Right cardiac atrium (tissue), 5 donors: Measurements from ENCODE around the gene CST7. TPM values are rescaled to one million over a fixed set of nuclear protein-coding genes. Genes with fewer than 3 reads are reported as not detected.

ENCODE experiments used
- ATAC-seq, 2 donors: fragments of 200-7000 bp; cut with Tn5 transposase; one replicate each; pipeline versions ENCODE4 v1.8.0 to v1.9.1; 2020; ENCODE audit warnings: moderate library complexity in 2 of 2, mild to moderate bottlenecking in 1 of 2
- DNase-seq, 3 donors: peaks; one replicate each; pipeline ENCODE4 v3.0.0-alpha.2; 2020
- H3K27ac ChIP-seq: one replicate; pipeline ENCODE4 v1.5.1; 2013; ENCODE audit warnings: mild to moderate bottlenecking, low read length, control low read depth, moderate library complexity
- H3K27me3 ChIP-seq: one replicate; pipeline ENCODE4 v1.6.1; 2013; ENCODE audit not compliant: control insufficient read depth, insufficient read depth
- H3K4me1 ChIP-seq: one replicate; pipeline ENCODE4 v1.6.1; 2013; ENCODE audit warnings: low read length; ENCODE audit not compliant: control insufficient read depth, insufficient read depth
- H3K4me3 ChIP-seq: one replicate; pipeline ENCODE4 v1.5.1; 2013; ENCODE audit warnings: low read length, control low read depth
- H3K9me3 ChIP-seq: one replicate; pipeline ENCODE4 v1.6.1; 2013; ENCODE audit warnings: low read length; ENCODE audit not compliant: control insufficient read depth
- WGBS: extraction: QIAGEN DNeasy Blood & Tissue Kit; methylation state at CpG from one replicate; pipeline ENCODE4 v1.1.7; 2013; 5-methylcytosine and 5-hydroxymethylcytosine counted together
- intact Hi-C, 4 donors: fragments of 100-400 bp; cut with DNase I; formaldehyde crosslinking; loops; one replicate each; pipeline versions ENCODE4 v1.11.0 to v1.14.0; 2022 to 2023
- polyA plus RNA-seq: library from polyadenylated mRNA; stranded (reverse); fragments of 200-250 nt; gene quantifications from one replicate; pipeline ENCODE4 v1.2.3, GENCODE V29; 2013
- total RNA-seq, 4 donors: library from RNA; stranded (reverse); fragmentation: NEBNext Ultra II Directional; extraction: Animal tissue kit (Norgen Biotek cat#: 25700); gene quantifications; one replicate each; pipeline ENCODE4 v1.2.1, GENCODE V29; 2021
- donor health status: healthy with polysubstance abuse.
- donor health status: DM: no; HTN: yes; CAD: no.
- donor health status: DM: no; HTN: no; CAD: no.
- donor health status: DM: no; HTN: yes; CAD: no; lungs with severe emphysema.
- donor health status: DM: yes; HTN: yes; CAD: no.

Gene CST7
- total and polyA plus RNA-seq, 5 donors, result 0.45 to 1.5 (median 1.0) TPM

GRCh38 chr20:24990810-24991252 lies 41.8 kb downstream of the CST7 start:
- Histone ChIP-seq H3K4me3 (peak overlapping the region; percentile 25), H3K4me1 (no peaks in the 10 kb centered on the region), H3K27me3 (no peaks in the 10 kb centered on the region), H3K27ac (no peak overlapping the region), H3K9me3 (no peaks in the 10 kb centered on the region)
- intact Hi-C loops, result loop anchor here in 3 of 4 donors (5.0 to 10.0 kb wide), 3 partner anchors 204 to 416 kb away; partner anchors contain the start of genes GINS1 (in 2 of the 3) and ENTPD6 (in 1 of the 3)
- ATAC-seq, result no peak
- 90% methylated on average over 2 of the region's 2 CpGs for WGBS
- no peak for DNase-seq

- ATAC-seq (peak; percentile 22 to 45), DNase-seq (peak; percentile 29 to 76 (median 71))
- no peaks in the 10 kb centered on the region for H3K9me3 ChIP-seq
- H3K27me3 ChIP-seq, result no peaks in the 10 kb centered on the region
- no peaks in the 10 kb centered on the region for H3K4me1 ChIP-seq
- WGBS, result under 1% methylated on average over 36 of the region's 36 CpGs
- H3K4me3 ChIP-seq, result peak overlapping the region; percentile 76
- H3K27ac ChIP-seq, result peak overlapping the region; percentile 84
- intact Hi-C loops, result loop anchor here in 3 of 4 donors (5.0 to 10.0 kb wide), 3 partner anchors 203 to 415 kb away; partner anchors contain the start of genes GINS1 (in 2 of the 3) and ENTPD6 (in 1 of the 3)
Observed at GRCh38 chr20:24991897-24992486, 42.9 kb downstream of the CST7 start.

DNA sequence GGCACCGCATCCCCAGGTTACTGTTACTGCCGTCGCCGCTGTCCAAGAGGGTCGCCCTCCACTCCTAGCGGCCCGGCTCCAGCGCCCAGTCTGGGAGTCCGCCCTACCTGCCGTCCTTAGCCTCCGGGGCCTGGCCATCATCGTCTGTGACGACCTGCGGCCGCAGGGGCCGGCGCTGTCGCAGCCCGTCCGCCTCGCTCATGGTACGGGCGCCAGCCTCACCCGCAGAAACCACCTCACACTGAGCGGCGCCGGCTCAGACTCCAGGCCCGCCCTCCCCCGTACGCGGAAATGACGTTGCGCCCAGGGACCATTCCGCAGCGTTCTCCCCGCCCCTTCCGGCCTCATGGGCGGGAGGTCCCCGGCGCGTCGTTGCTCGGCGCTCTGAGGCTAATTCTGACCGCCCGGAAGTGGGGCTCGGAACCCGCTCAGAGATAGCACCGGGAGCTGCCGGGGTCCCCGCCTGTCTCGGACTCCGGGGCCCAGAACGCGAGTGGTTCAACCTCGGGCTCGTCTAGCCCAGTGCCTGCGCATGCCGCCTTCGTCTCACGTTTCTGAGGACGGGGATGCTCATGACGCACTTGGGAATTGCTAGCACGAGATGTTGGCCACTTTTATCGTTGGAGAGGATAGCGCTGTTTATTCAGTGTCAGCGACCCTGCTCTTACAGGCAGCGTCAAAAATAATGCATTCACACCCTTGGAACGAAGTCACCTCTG lies 43.6 kb downstream of the CST7 start, which contains the start of gene APMAP:
TSS of gene APMAP (minus strand) at position 265 of the 719 bp plus-strand sequence. CDS start at position 202, 63 bp downstream.
- intact Hi-C loops, result loop anchor here in 3 of 4 donors (5.0 to 10.0 kb wide), 3 partner anchors 202 to 415 kb away; partner anchors contain the start of genes GINS1 (in 2 of the 3) and ENTPD6 (in 1 of the 3)
- no peaks in the 10 kb centered on the region for H3K4me1 ChIP-seq

GRCh38 chr20:24993337-24994185 lies 44.5 kb downstream of the CST7 start:
- peaks cover 7% of the 10 kb centered on the region for H3K4me1 ChIP-seq
- no peaks in the 10 kb centered on the region for H3K9me3 ChIP-seq
- ATAC-seq, result no peak
- intact Hi-C loops, result loop anchor here (1.0 to 10.0 kb wide), 5 partner anchors 72 to 414 kb away; partner anchors contain the start of genes GINS1 (in 2 of the 4) and ENTPD6 (in 1 of the 4)
- peak overlapping the region; percentile 76 for H3K4me3 ChIP-seq
- whole genome bisulfite sequencing, result 29% methylated on average over 9 of the region's 9 CpGs
- no peak overlapping the region for H3K27ac ChIP-seq
- DNase-seq, result no peak
- no peaks in the 10 kb centered on the region for H3K27me3 ChIP-seq

More for the DNA sequence above, 43.6 kb downstream of the CST7 start, which contains the start of gene APMAP:
- ATAC-seq, result peak; percentile 97 to 98
- WGBS, result under 1% methylated on average over 69 of the region's 69 CpGs
- Histone ChIP-seq H3K27me3 (no peaks in the 10 kb centered on the region), H3K9me3 (no peaks in the 10 kb centered on the region), H3K4me3 (peak within 1 kb of the TSS; percentile 76), H3K27ac (peak within 1 kb of the TSS; percentile 98)
- DNase-seq, result peak; percentile 97 to 99 (median 98)

- no peak overlapping the region for H3K27ac ChIP-seq
- ATAC-seq (no peak), DNase-seq (no peak)
- intact Hi-C loops, result loop anchor here (1.0 to 10.0 kb wide), 5 partner anchors 71 to 413 kb away; partner anchors contain the start of genes GINS1 (in 2 of the 4) and ENTPD6 (in 1 of the 4)
- H3K4me3 ChIP-seq, result no peak overlapping the region
- H3K27me3 ChIP-seq, result no peaks in the 10 kb centered on the region
- peaks cover 9% of the 10 kb centered on the region for H3K4me1 ChIP-seq
- WGBS, result 83% methylated on average over 1 of the region's 1 CpG
- H3K9me3 ChIP-seq, result no peaks in the 10 kb centered on the region
Observed at GRCh38 chr20:24994186-24994465, 45.1 kb downstream of the CST7 start.

DNA sequence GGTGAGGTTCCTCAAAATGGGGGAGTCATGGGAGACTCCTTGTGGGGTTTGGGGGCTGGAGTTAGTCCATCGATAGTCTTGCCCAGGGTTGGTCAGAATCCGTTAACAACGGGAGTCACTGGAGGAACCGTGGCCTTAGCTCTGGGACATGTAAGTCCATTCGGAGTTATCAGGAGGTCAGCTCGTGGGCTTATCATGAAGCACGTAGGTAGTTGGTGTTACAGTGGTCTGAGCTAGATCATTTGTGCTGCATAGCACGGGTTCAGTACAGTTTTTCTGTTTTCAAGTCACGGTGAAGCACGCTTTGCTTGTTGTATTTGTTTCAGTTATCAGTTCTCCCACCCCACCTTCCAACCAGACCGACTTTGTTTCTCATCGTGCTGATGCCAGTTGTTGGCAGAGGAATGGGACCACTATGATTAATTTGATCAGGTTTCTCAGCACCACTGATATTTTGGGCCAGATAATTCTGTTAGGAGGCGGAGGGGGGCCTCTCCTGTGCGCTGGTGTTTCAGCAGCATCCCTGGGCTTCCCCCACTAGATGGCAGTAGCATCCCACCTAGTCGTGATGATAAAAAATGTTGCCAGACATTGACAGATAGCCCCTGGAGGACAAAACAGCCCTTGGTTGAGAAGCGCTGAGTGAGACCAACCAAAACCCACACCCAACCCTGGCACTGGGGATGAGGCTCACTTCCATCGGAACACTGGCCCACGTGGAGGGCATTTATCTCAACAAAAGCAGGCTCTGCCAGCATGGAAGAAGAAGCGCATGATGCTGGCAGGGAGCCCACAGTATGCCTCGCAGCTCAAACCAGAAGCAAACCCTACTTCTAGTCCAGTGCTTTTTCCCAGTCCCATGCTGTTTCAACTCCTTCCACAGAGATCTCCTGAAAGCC lies 45.6 kb downstream of the CST7 start:
- DNase-seq (peak; percentile 78 to 92 (median 89)), ATAC-seq (peak; percentile 64 to 72)
- Histone ChIP-seq H3K4me3 (no peak overlapping the region), H3K27ac (peak overlapping the region; percentile 57), H3K9me3 (no peaks in the 10 kb centered on the region), H3K27me3 (no peaks in the 10 kb centered on the region), H3K4me1 (peaks cover 10% of the 10 kb centered on the region)
- WGBS, result 34% methylated on average over 20 of the region's 20 CpGs
- intact Hi-C loops, result loop anchor here (1.0 to 10.0 kb wide), 6 partner anchors 71 to 413 kb away; partner anchors contain the start of genes GINS1 (in 2 of the 4) and ENTPD6 (in 1 of the 4)

GRCh38 chr20:24995741-24996448 lies 46.8 kb downstream of the CST7 start:
- WGBS, result 75% methylated on average over 9 of the region's 9 CpGs
- H3K27me3 ChIP-seq, result no peaks in the 10 kb centered on the region
- no peak for DNase-seq
- peaks cover 10% of the 10 kb centered on the region for H3K4me1 ChIP-seq
- ATAC-seq, result no peak
- intact Hi-C loops, result loop anchor here (1.0 to 10.0 kb wide), 6 partner anchors 69 to 409 kb away; partner anchors contain the start of genes ENTPD6 (in 1 of the 4) and GINS1 (in 1 of the 4)
- H3K4me3 ChIP-seq, result no peak overlapping the region
- peak overlapping the region; percentile 53 for H3K27ac ChIP-seq
- H3K9me3 ChIP-seq, result no peaks in the 10 kb centered on the region

DNA sequence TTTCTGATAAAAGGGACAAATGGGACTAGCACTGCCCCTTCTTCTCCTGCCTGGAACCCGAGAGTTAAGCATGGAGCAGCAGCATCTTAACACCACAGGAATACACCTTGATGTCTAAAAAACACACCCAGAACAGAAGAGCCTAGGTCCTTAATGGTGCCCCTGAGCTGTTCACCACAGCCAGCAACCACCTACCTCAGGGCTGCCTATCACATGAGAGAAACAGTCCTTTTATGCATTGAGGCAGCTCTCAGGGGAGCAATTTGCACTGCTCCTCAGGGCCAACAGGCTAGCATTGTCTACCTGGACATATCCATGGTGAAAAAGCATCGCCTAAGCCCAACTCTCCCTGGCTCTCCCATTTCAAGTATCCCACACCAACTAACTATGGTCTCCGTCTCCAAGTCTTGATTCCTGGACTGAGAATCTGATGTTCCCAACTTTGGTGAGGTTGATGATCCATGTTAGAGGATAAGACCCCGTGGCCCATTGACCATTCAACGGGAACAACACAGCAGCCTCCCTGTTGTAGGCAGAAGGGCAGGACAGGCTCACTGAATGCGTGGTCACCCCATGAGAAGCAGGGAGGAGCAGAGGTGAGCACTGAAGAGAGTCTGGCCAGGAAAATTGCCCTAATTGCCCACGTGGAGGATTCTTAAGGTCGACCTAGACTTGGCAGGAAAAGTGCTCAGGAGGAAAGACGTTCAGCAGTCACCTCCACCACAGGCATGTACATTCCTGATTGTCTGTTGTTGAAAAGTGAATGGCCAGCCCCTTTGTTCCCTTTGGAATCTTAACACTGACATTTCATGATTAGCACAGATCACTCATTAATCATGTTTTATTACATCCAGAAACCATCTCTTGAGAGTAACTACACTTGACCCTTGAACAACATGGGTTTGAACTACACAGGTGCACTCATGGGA lies 47.6 kb downstream of the CST7 start:
- no peak for ATAC-seq
- Histone ChIP-seq H3K9me3 (no peaks in the 10 kb centered on the region), H3K4me1 (peaks cover 10% of the 10 kb centered on the region), H3K4me3 (no peak overlapping the region), H3K27me3 (no peaks in the 10 kb centered on the region), H3K27ac (no peak overlapping the region)
- intact Hi-C loops, result loop anchor here (2.0 to 10.0 kb wide), 4 partner anchors 68 to 408 kb away; partner anchors contain the start of genes ENTPD6 (in 1 of the 4) and GINS1 (in 1 of the 4)
- no peak for DNase-seq
- 74% methylated on average over 9 of the region's 9 CpGs for WGBS
